ENCODE data around the gene CELSR1.

The CELSR1 gene

GRCh38 chr22:46537225-46537945, at the start of gene CELSR1:
CELSR1 (minus strand) TSS chr22:46537620; CDS start chr22:46537170, 450 bp downstream.
- H3K4me3 ChIP-seq (ENCODE audit: severe bottlenecking), result peak within 1 kb of the TSS; percentile 92
- peaks cover 19% of the 10 kb centered on the region for H3K36me3 ChIP-seq (ENCODE audit: low read depth)
- peaks cover 16% of the 10 kb centered on the region for H3K4me1 ChIP-seq (ENCODE audit: insufficient read depth, poor library complexity, severe bottlenecking)
- H3K9me3 ChIP-seq (ENCODE audit: severe bottlenecking), result no peaks in the 10 kb centered on the region
- H3K27ac ChIP-seq (ENCODE audit: poor library complexity, severe bottlenecking), result peak within 1 kb of the TSS; percentile 64
- no peak for DNase-seq (ENCODE audit: low spot score)
- peak; percentile 44 for ATAC-seq (ENCODE audit: low read depth)
- no peaks in the 10 kb centered on the region for H3K27me3 ChIP-seq (ENCODE audit: insufficient read depth, poor library complexity, severe bottlenecking)
- TF ChIP-seq CTCF (IDR thresholded peaks at IDR 0.05; ENCODE audit: poor library complexity, severe bottlenecking), result no peak

GRCh38 chr22:46587061-46587460, 49.6 kb upstream of the CELSR1 start:
- Histone ChIP-seq H3K27me3 (ENCODE audit: insufficient read depth, poor library complexity, severe bottlenecking) (no peaks in the 10 kb centered on the region), H3K9me3 (ENCODE audit: severe bottlenecking) (no peaks in the 10 kb centered on the region), H3K4me3 (ENCODE audit: severe bottlenecking) (no peak overlapping the region), H3K36me3 (ENCODE audit: low read depth) (no peaks in the 10 kb centered on the region), H3K27ac (ENCODE audit: poor library complexity, severe bottlenecking) (no peak overlapping the region), H3K4me1 (ENCODE audit: insufficient read depth, poor library complexity, severe bottlenecking) (no peaks in the 10 kb centered on the region)
- no peak for TF ChIP-seq CTCF (IDR thresholded peaks at IDR 0.05; ENCODE audit: poor library complexity, severe bottlenecking)
- ATAC-seq (ENCODE audit: low read depth), result no peak
- no peak for DNase-seq (ENCODE audit: low spot score)

- Histone ChIP-seq H3K27ac (ENCODE audit: poor library complexity, severe bottlenecking) (no peak overlapping the region), H3K9me3 (ENCODE audit: severe bottlenecking) (no peaks in the 10 kb centered on the region), H3K4me1 (ENCODE audit: insufficient read depth, poor library complexity, severe bottlenecking) (no peaks in the 10 kb centered on the region), H3K27me3 (ENCODE audit: insufficient read depth, poor library complexity, severe bottlenecking) (no peaks in the 10 kb centered on the region), H3K4me3 (ENCODE audit: severe bottlenecking) (no peak overlapping the region), H3K36me3 (ENCODE audit: low read depth) (no peaks in the 10 kb centered on the region)
- ATAC-seq (ENCODE audit: low read depth) (no peak), DNase-seq (ENCODE audit: low spot score) (no peak)
- TF ChIP-seq CTCF (IDR thresholded peaks at IDR 0.05; ENCODE audit: poor library complexity, severe bottlenecking), result no peak
These were observed 49.2 kb upstream of the CELSR1 start for GRCh38 chr22:46586531-46587011.

GRCh38 chr22:46586123-46586519, 48.7 kb upstream of the CELSR1 start:
- H3K27ac ChIP-seq (ENCODE audit: poor library complexity, severe bottlenecking), result no peak overlapping the region
- DNase-seq (ENCODE audit: low spot score), result no peak
- no peak for ATAC-seq (ENCODE audit: low read depth)

More at GRCh38 chr22:46586123-46586519, 48.7 kb upstream of the CELSR1 start:
- TF ChIP-seq CTCF (IDR thresholded peaks at IDR 0.05; ENCODE audit: poor library complexity, severe bottlenecking), result no peak
- H3K4me3 ChIP-seq (ENCODE audit: severe bottlenecking), result no peak overlapping the region
- H3K9me3 ChIP-seq (ENCODE audit: severe bottlenecking), result no peaks in the 10 kb centered on the region
- H3K36me3 ChIP-seq (ENCODE audit: low read depth), result no peaks in the 10 kb centered on the region
- no peaks in the 10 kb centered on the region for H3K27me3 ChIP-seq (ENCODE audit: insufficient read depth, poor library complexity, severe bottlenecking)
- H3K4me1 ChIP-seq (ENCODE audit: insufficient read depth, poor library complexity, severe bottlenecking), result no peaks in the 10 kb centered on the region

All from RWPE2 (cell line).